Caco-2 (cell line): ENCODE results near the gene BCAN. TPM values are rescaled to one million over a fixed set of nuclear protein-coding genes. Genes with fewer than 3 reads are reported as not detected.

Experiments
- BruUV-seq: library from RNA; stranded (reverse); fragments of 400-500 nt; replicated peaks from 2 replicates; lab custom pipeline; 2021; lab: Mats Ljungman, UMichigan
- CTCF ChIA-PET: fragments of 300-600 bp; sonication (Branson Sonifier 250); formaldehyde crosslinking; loops from one replicate; lab custom pipeline; 2022; ENCODE audit warnings: antibody characterized with exemption; lab: Charles Lee
- POLR2A ChIA-PET: fragments of 300-600 bp; sonication (Branson Sonifier 250); formaldehyde crosslinking; loops from one replicate; lab custom pipeline; 2022; ENCODE audit warnings: antibody characterized with exemption; lab: Charles Lee
- DNase-seq, 2 experiments: peaks; one replicate each; pipeline versions ENCODE4 v3.0.0 to v3.0.0-alpha.2; 2020 to 2022
- H3K27me3 ChIP-seq: replicated peaks from 2 replicates; pipeline ENCODE4 v1.6.0; 2011; ENCODE audit warnings: low read length; ENCODE audit not compliant: control insufficient read depth, insufficient read depth
- H3K36me3 ChIP-seq: 2 replicates; pipeline ENCODE4 v1.5.1; 2011; ENCODE audit warnings: low read length; ENCODE audit not compliant: control insufficient read depth, insufficient read depth
- H3K4me1 ChIP-seq: fragments of 250-450 bp; sonication (Bioruptor Pico); 2 replicates; pipeline ENCODE4 v1.5.1; 2020; ENCODE audit warnings: mild to moderate bottlenecking
- H3K4me3 ChIP-seq: 2 replicates; pipeline ENCODE4 v1.5.1; 2011; ENCODE audit warnings: low read depth, mild to moderate bottlenecking, control low read depth, low read length
- H3K9me3 ChIP-seq: fragments of 250-450 bp; sonication (Bioruptor Pico); 2 replicates; pipeline ENCODE4 v1.5.1; 2020; ENCODE audit warnings: mild to moderate bottlenecking, moderate library complexity
- H3K27ac Mint-ChIP-seq: one replicate; pipeline ENCODE4 v1.8.0; 2022; ENCODE audit warnings: mixed read lengths; ENCODE audit not compliant: unreplicated experiment
- H3K27me3 Mint-ChIP-seq: one replicate; pipeline ENCODE4 v1.8.0; 2022; ENCODE audit warnings: mixed read lengths; ENCODE audit not compliant: insufficient read depth, unreplicated experiment
- H3K36me3 Mint-ChIP-seq: one replicate; pipeline ENCODE4 v1.8.0; 2022; ENCODE audit warnings: mild to moderate bottlenecking, mixed read lengths; ENCODE audit not compliant: insufficient read depth, unreplicated experiment
- H3K4me1 Mint-ChIP-seq: one replicate; pipeline ENCODE4 v1.8.0; 2022; ENCODE audit warnings: low read depth, mixed read lengths; ENCODE audit not compliant: unreplicated experiment
- H3K4me3 Mint-ChIP-seq: one replicate; pipeline ENCODE4 v1.8.0; 2022; ENCODE audit warnings: mild to moderate bottlenecking, moderate library complexity, mixed read lengths; ENCODE audit not compliant: unreplicated experiment
- H3K9me3 Mint-ChIP-seq: one replicate; pipeline ENCODE4 v1.8.0; 2022; ENCODE audit warnings: mixed read lengths; ENCODE audit not compliant: unreplicated experiment
- CTCF ChIP-seq, 2 experiments: fragments of 200-600 bp in 1 of 2; IDR thresholded peaks; 1 replicate in 1 of 2; 2 replicates in 1 of 2; pipeline versions ENCODE4 v1.5.1 to v1.8.0; 2011 to 2022; ENCODE audit warnings: antibody characterized with exemption in 1 of 2, control low read depth in 1 of 2, inconsistent platforms in 1 of 2, low read depth in 1 of 2, low read length in 1 of 2, mild to moderate bottlenecking in 1 of 2, moderate library complexity in 1 of 2; ENCODE audit not compliant: insufficient read depth in 1 of 2, severe bottlenecking in 1 of 2, unreplicated experiment in 1 of 2
- intact Hi-C: fragments of 100-400 bp; cut with micrococcal nuclease; formaldehyde crosslinking; loops from one replicate; pipeline ENCODE4 v1.10.0; 2022; ENCODE audit not compliant: unreplicated experiment
- total RNA-seq: library from RNA; stranded (reverse); gene quantifications from 2 replicates; pipeline ENCODE4 v1.2.3, GENCODE V29; 2022

Gene BCAN
- total RNA-seq, 1 experiment from 2014 or later: not detected

DNA sequence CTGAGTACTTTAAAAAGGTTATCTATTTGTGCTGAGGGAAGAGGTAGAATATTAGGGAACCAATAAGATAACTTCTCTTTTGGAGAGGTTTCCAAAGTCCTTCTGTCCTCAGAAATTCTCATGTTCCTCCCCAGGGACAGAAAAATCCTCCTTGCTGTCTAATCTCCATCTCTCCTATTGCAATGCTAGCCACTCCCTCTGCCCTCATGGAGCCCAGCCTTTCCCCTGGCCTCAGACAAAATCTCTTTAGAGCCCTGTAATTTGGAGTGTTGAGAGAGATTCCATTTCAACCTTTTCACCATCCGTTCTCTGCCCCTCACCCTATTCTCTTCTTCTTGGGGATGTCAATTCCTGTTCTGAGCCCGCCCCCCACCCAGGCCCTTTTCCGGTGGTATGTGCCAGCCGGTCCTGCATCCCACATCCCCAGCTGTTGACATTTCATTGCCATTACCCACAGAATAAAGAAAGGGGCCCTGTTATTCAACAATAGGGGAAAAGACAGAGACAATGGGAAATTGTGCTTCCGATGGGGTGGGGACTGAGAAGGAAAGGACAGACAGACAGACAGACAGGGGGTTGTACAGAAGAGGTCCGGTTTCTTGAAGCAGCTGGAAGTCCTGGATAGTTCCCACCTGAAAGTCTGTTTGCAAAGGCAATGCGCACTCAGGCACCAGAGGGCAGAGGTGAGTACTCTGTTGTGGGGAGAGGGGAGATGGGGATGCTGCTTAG, 22.9 kb upstream of the BCAN start, which contains the start of gene HAPLN2:
TSS of gene HAPLN2 (plus strand) at position 563 of the 729 bp plus-strand sequence. CDS start 4,076 bp downstream, outside the sequence.
- Histone ChIP-seq H3K27me3 (no peaks in the 10 kb centered on the region; the same call in 1 of the 2 replicates), H3K4me3 (no peak within 1 kb of the TSS), H3K9me3 (no peaks in the 10 kb centered on the region), H3K4me1 (0 out of 2 replicates have a peak, but pooled peaks cover under 1% of the 10 kb centered on the region), H3K36me3 (no peaks in the 10 kb centered on the region)
- no peaks in the 10 kb centered on the region for H3K9me3 Mint-ChIP-seq
- TF ChIP-seq CTCF (IDR thresholded peaks at IDR 0.05; ENCODE audit: insufficient read depth in 1 of 2, low read depth in 1 of 2, low read length in 1 of 2, severe bottlenecking in 1 of 2, unreplicated experiment in 1 of 2): peak; percentile 60 to 82
- no TSS peak for BruUV-seq
- peaks cover 25% of the 10 kb centered on the region for H3K27me3 Mint-ChIP-seq
- H3K36me3 Mint-ChIP-seq: no peaks in the 10 kb centered on the region
- CTCF ChIA-PET: interaction anchor here (1.0 to 2.2 kb wide), 6 partner anchors 9 to 309 kb away, joined by 3 to 13 read pairs (median 5); partner anchors contain the start of gene NES
- no peak within 1 kb of the TSS for H3K27ac Mint-ChIP-seq
- peak; percentile 56 to 63 for DNase-seq
- POLR2A ChIA-PET: interaction anchor here (0.5 to 0.6 kb wide), 2 partner anchors 42 to 107 kb away, joined by 3 to 5 read pairs; no protein-coding TSS in a partner anchor
- no peak within 1 kb of the TSS for H3K4me3 Mint-ChIP-seq
- intact Hi-C loops: no loop called here
- H3K4me1 Mint-ChIP-seq: peaks cover 7% of the 10 kb centered on the region

DNA sequence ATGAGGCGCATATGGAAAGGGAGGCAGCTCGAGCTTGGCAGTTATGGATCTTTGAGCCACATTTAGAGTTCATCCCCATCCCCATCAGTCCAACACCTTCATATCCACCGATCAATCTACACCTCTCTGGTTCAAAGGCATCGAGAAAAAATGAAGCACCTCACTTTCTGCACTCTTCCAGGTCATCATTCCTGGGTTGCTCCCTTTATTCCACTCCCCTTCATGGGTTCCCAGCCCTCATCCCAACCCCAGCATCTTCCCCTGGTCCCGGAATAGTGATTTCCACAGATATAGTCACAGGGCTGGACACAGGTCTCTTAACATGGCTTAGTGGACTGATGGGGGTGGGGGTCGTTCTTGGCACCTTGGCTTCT, 22.3 kb upstream of the BCAN start:
- no TSS peak for BruUV-seq
- Mint-ChIP-seq H3K36me3 (no peaks in the 10 kb centered on the region), H3K4me3 (no peak overlapping the region), H3K4me1 (peaks cover 7% of the 10 kb centered on the region), H3K27ac (no peak overlapping the region), H3K9me3 (no peaks in the 10 kb centered on the region), H3K27me3 (peaks cover 25% of the 10 kb centered on the region)
- intact Hi-C loops: no loop called here
- ChIA-PET CTCF (interaction anchor here (1.0 to 2.2 kb wide), 10 partner anchors 8 to 308 kb away, joined by 3 to 13 read pairs (median 4); partner anchors contain the start of gene NES), POLR2A (interaction anchor here (0.6 kb wide), 1 partner anchor 106 kb away, joined by 3 read pairs; no protein-coding TSS in a partner anchor)
- no peaks in the 10 kb centered on the region; the same call in 1 of the 2 replicates for H3K27me3 ChIP-seq
- no peak overlapping the region for H3K4me3 ChIP-seq
- H3K4me1 ChIP-seq: 0 out of 2 replicates have a peak, but pooled peaks cover 5% of the 10 kb centered on the region
- TF ChIP-seq CTCF (IDR thresholded peaks at IDR 0.05; ENCODE audit: insufficient read depth in 1 of 2, low read depth in 1 of 2, low read length in 1 of 2, severe bottlenecking in 1 of 2, unreplicated experiment in 1 of 2): no peak
- no peak for DNase-seq
- no peaks in the 10 kb centered on the region for H3K9me3 ChIP-seq
- no peaks in the 10 kb centered on the region for H3K36me3 ChIP-seq

DNA sequence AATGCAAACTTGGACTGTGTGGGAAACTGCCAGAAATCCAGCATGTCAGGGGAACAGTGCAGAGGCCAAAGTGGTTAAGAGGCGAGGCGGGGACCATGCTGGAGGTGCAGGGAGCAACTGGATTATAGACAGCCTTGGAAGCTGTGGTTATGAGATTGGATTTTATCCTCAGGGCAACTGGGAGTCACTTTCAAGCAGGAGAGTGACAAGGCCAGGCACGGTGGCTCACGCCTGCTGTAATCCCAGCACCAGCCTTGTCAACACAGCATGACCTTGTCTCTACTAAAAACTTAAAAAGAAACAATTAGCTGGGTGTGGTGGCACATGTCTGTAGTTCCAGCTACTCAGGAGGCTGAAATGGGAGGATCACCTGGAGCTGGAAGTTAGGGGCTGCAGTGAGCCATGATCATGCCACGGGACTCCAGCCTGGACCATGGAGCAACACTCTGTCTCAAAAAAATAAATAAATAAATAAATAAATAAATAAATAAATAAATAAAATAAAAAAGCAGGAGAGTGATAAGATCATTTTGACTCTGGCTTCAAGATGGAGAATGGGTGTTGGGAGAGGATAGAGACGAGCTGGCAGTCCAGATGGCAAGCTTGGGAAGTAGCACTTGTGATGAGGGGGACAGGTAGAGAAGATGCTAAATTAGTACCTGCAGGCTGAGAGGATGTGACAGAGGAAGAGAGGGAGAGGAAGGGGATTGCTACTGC, 19.2 kb upstream of the BCAN start:
- no peak for TF ChIP-seq CTCF (IDR thresholded peaks at IDR 0.05; ENCODE audit: insufficient read depth in 1 of 2, low read depth in 1 of 2, low read length in 1 of 2, severe bottlenecking in 1 of 2, unreplicated experiment in 1 of 2)
- BruUV-seq: no TSS peak
- H3K4me1 ChIP-seq: peaks cover 13% of the 10 kb centered on the region
- H3K9me3 ChIP-seq: no peaks in the 10 kb centered on the region
- H3K36me3 ChIP-seq: no peaks in the 10 kb centered on the region
- CTCF ChIA-PET: interaction anchor here (1.6 kb wide), 1 partner anchor 10 kb away, joined by 5 read pairs; no protein-coding TSS in a partner anchor
- H3K4me3 ChIP-seq: no peak overlapping the region
- H3K36me3 Mint-ChIP-seq: no peaks in the 10 kb centered on the region
- no peaks in the 10 kb centered on the region for H3K9me3 Mint-ChIP-seq
- H3K4me1 Mint-ChIP-seq: peaks cover 17% of the 10 kb centered on the region
- peak overlapping the region; percentile 64 for H3K4me3 Mint-ChIP-seq
- POLR2A ChIA-PET: no interaction called here
- peaks cover 28% of the 10 kb centered on the region for H3K27me3 Mint-ChIP-seq
- peaks cover 1% of the 10 kb centered on the region; the same call in 1 of the 2 replicates for H3K27me3 ChIP-seq
- intact Hi-C loops: no loop called here
- no peak overlapping the region for H3K27ac Mint-ChIP-seq
- DNase-seq: no peak
